Prostate gland (tissue), 2 donors: Measurements from ENCODE around the gene ZBTB25. TPM values are rescaled to one million over a fixed set of nuclear protein-coding genes. Genes with fewer than 3 reads are reported as not detected.

Source experiments
- DNase-seq: peaks from one replicate; pipeline ENCODE4 v3.0.0-alpha.2; 2019; ENCODE audit warnings: low spot score
- H3K27ac ChIP-seq, 2 donors: fragments of 200-600 bp; sonication (generic); 2 replicates each; pipeline ENCODE4 v1.5.1; 2017 to 2019
- H3K27me3 ChIP-seq: fragments of 200-600 bp; sonication (generic); replicated peaks from 2 replicates; pipeline ENCODE4 v1.5.1; 2019; ENCODE audit not compliant: insufficient read depth
- H3K36me3 ChIP-seq, 2 donors: fragments of 200-600 bp; sonication (generic); 1 replicate in 1 of 2; 2 replicates in 1 of 2; pipeline versions ENCODE4 v1.5.1 to v1.8.1; 2017 to 2019
- H3K4me1 ChIP-seq: fragments of 200-600 bp; sonication (generic); replicated peaks from 2 replicates; pipeline ENCODE4 v1.5.1; 2019
- H3K4me3 ChIP-seq, 2 donors: fragments of 200-600 bp; sonication (generic); 2 replicates each; pipeline ENCODE4 v1.5.1; 2017 to 2019
- H3K9me3 ChIP-seq: fragments of 200-600 bp; sonication (generic); 2 replicates; pipeline ENCODE4 v1.5.1; 2017
- POLR2A ChIP-seq: fragments of 450-650 bp; IDR thresholded peaks from one replicate; pipeline ENCODE4 v1.6.1; 2016; ENCODE audit warnings: antibody characterized with exemption, mild to moderate bottlenecking
- POLR2AphosphoS5 ChIP-seq: sonication (generic); formaldehyde crosslinking; IDR thresholded peaks from one replicate; pipeline ENCODE4 v1.6.1; 2017; ENCODE audit warnings: antibody characterized with exemption
- WGBS: methylation state at CpG from one replicate; pipeline ENCODE4 v1.1.5; 2018; 5-methylcytosine and 5-hydroxymethylcytosine counted together
- intact Hi-C: fragments of 100-400 bp; cut with DNase I; formaldehyde crosslinking; loops from one replicate; pipeline ENCODE4 v1.14.2; 2022
- total RNA-seq, 2 donors: library from RNA; depleted of rRNA; stranded (reverse); fragments of >200 nt; gene quantifications; one replicate each; pipeline ENCODE4 v1.1.0, GENCODE V29; 2016
- TF ChIP-seq, protein P1 (sequence below), 4 experiments: fragments of 200-600 bp in 2 of 4; fragments of 450-650 bp in 2 of 4; sonication (generic) in 2 of 4; IDR thresholded peaks; 1 replicate in 3 of 4; 2 replicates in 1 of 4; pipeline ENCODE4 v1.5.1; 2016 to 2019; ENCODE audit warnings: antibody characterized with exemption in 4 of 4, mild to moderate bottlenecking in 2 of 4, moderate library complexity in 2 of 4

The ZBTB25 gene
- total RNA-seq, 2 donors from 2014 or later, result 10.2 to 20.2 TPM

DNA sequence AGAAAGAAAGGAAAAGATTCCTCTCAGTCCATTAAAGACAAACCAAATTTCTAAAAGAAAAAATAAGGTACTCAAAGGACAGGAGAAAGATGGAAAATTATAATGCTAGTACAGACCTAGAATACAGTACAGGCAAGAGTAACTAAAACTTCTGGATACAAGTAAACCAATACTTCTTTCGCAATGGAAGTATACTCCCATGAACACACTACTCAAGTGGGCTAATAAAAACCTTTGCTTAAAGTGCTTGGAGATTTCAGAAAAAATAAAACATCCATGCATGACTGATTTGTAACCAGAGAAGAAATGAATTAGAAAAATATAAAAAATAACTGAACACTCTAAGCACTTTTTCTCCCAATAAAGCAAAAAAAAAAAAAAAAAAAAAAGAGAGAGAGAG, 3.5 kb downstream of the ZBTB25 start:
- Histone ChIP-seq H3K27me3 (no peaks in the 10 kb centered on the region), H3K36me3 (no peaks in the 10 kb centered on the region), H3K4me3 (no peak overlapping the region), H3K9me3 (no peaks in the 10 kb centered on the region), H3K27ac (no peak overlapping the region), H3K4me1 (peaks cover 6% of the 10 kb centered on the region)
- TF ChIP-seq, protein P1, sequence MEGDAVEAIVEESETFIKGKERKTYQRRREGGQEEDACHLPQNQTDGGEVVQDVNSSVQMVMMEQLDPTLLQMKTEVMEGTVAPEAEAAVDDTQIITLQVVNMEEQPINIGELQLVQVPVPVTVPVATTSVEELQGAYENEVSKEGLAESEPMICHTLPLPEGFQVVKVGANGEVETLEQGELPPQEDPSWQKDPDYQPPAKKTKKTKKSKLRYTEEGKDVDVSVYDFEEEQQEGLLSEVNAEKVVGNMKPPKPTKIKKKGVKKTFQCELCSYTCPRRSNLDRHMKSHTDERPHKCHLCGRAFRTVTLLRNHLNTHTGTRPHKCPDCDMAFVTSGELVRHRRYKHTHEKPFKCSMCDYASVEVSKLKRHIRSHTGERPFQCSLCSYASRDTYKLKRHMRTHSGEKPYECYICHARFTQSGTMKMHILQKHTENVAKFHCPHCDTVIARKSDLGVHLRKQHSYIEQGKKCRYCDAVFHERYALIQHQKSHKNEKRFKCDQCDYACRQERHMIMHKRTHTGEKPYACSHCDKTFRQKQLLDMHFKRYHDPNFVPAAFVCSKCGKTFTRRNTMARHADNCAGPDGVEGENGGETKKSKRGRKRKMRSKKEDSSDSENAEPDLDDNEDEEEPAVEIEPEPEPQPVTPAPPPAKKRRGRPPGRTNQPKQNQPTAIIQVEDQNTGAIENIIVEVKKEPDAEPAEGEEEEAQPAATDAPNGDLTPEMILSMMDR (IDR thresholded peaks at IDR 0.05), result no peak
- TF ChIP-seq POLR2A, result no peak
- no peak for TF ChIP-seq POLR2AphosphoS5
- 96% methylated on average over 1 of the region's 1 CpG for WGBS
- intact Hi-C loops, result no loop called here
- no peak for DNase-seq

DNA sequence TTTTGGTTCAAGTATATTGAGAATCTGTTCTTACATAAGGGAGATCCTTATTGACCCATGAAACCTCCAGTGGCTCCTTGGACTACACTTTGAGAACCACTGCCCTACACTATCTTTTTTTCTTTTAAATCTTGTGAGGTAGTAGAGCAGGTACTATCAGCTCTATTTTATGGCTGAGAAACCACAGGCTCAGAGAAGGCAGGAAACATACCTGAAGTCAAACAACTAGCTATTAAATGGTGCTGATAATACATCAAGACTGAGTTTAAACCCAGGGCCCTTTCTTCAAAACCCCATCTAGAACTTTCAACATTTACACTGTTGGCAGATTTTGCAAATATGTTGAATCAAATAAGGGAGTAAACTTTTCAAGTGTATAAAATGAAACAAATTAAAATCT, 6.9 kb downstream of the ZBTB25 start:
- no peaks in the 10 kb centered on the region for H3K36me3 ChIP-seq
- peaks cover 6% of the 10 kb centered on the region for H3K4me1 ChIP-seq
- no peaks in the 10 kb centered on the region for H3K27me3 ChIP-seq
- intact Hi-C loops, result no loop called here
- no peak overlapping the region for H3K4me3 ChIP-seq
- DNase-seq, result no peak
- no peaks in the 10 kb centered on the region for H3K9me3 ChIP-seq
- H3K27ac ChIP-seq, result no peak overlapping the region
- TF ChIP-seq POLR2AphosphoS5 (no peak), POLR2A (no peak)
- TF ChIP-seq, protein P1 (IDR thresholded peaks at IDR 0.05), result no peak

DNA sequence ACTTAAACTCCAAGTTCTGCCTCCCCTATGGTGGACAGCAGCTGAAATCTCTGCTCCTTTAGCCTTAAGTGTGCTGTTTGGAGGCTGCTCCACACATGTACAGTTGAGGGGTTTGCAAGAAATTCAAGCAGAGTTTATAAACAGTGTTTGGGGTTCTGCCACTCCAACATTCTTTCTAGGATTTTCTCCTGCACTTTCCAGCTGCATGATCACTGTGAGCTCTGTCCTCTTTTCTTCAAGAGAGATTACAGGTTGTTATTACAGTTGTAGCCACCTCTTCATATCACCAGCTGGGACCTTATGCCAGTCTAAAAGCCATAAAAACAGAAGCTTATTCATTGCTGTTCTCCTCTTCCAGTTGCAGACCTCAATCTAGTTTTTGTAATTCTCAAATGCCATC, 8.4 kb downstream of the ZBTB25 start:
- H3K9me3 ChIP-seq, result no peaks in the 10 kb centered on the region

DNA sequence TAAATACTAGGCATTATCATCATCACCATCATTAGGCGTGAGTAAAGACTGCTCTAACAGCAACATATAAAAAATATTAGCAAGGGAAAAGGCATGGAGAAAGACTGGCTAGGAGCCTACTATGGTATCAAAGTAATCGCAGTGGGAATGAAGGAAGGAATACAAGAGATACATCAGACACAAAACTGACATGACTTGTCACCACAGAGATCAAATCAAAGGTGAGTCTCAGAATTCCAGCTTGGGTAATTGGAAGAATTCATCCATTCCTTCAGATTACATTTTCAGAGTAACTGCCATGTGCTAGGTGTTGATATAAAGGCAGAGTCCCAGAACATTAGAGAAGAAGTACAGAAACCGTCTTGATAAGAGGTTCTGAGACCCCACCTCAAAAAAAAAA, 10.2 kb downstream of the ZBTB25 start:
- Histone ChIP-seq H3K27ac (no peak overlapping the region), H3K9me3 (no peaks in the 10 kb centered on the region), H3K27me3 (no peaks in the 10 kb centered on the region), H3K36me3 (no peaks in the 10 kb centered on the region), H3K4me1 (no peaks in the 10 kb centered on the region), H3K4me3 (no peak overlapping the region)
- 88% methylated on average over 3 of the region's 3 CpGs for WGBS
- DNase-seq, result no peak
- TF ChIP-seq, protein P1 (IDR thresholded peaks at IDR 0.05), result no peak
- TF ChIP-seq POLR2A (no peak), POLR2AphosphoS5 (no peak)
- intact Hi-C loops, result no loop called here

More for the DNA sequence above, 8.4 kb downstream of the ZBTB25 start:
- DNase-seq, result no peak
- Histone ChIP-seq H3K27ac (no peak overlapping the region), H3K4me3 (no peak overlapping the region), H3K4me1 (no peaks in the 10 kb centered on the region), H3K36me3 (no peaks in the 10 kb centered on the region), H3K27me3 (no peaks in the 10 kb centered on the region)
- TF ChIP-seq POLR2A (no peak), POLR2AphosphoS5 (no peak)
- TF ChIP-seq, protein P1 (IDR thresholded peaks at IDR 0.05), result no peak
- intact Hi-C loops, result no loop called here

DNA sequence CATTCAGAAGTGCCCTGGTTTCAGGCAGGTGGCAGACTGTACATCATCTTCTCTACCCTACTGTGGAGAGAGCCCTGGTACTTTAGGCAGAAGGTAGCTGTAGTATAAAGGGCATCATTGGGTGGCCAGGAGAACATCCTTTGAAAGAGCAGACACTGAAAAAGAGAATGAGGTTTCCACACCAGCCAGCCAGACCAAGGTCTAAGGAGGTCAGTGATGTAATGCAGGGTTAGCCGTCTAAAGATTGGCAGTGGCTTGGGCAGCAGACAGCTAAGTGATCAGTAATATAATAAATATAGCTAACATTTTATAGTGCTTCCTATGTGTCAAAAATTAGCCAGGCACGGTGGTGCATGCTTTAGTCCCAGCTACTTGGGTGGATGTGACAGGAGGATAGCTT, 12.0 kb downstream of the ZBTB25 start:
- Histone ChIP-seq H3K4me1 (no peaks in the 10 kb centered on the region), H3K27ac (no peak overlapping the region), H3K9me3 (no peaks in the 10 kb centered on the region), H3K27me3 (no peaks in the 10 kb centered on the region), H3K4me3 (no peak overlapping the region), H3K36me3 (peaks cover 0 to 6% of the 10 kb centered on the region in 2 donors)
- TF ChIP-seq POLR2A, result no peak
- TF ChIP-seq, protein P1 (IDR thresholded peaks at IDR 0.05), result no peak
- DNase-seq, result no peak
- intact Hi-C loops, result no loop called here
- WGBS, result 90% methylated on average over 2 of the region's 2 CpGs
